HG03558 (cell line): ENCODE data around the gene PLEKHA5.

Experiments used
- ATAC-seq: cut with Tn5 transposase; IDR thresholded peaks from one replicate; pipeline ENCODE4 v1.9.1; 2021; ENCODE audit warnings: moderate number of reproducible peaks; ENCODE audit not compliant: unreplicated experiment; ENCODE audit errors: extremely low read depth

The PLEKHA5 gene

DNA sequence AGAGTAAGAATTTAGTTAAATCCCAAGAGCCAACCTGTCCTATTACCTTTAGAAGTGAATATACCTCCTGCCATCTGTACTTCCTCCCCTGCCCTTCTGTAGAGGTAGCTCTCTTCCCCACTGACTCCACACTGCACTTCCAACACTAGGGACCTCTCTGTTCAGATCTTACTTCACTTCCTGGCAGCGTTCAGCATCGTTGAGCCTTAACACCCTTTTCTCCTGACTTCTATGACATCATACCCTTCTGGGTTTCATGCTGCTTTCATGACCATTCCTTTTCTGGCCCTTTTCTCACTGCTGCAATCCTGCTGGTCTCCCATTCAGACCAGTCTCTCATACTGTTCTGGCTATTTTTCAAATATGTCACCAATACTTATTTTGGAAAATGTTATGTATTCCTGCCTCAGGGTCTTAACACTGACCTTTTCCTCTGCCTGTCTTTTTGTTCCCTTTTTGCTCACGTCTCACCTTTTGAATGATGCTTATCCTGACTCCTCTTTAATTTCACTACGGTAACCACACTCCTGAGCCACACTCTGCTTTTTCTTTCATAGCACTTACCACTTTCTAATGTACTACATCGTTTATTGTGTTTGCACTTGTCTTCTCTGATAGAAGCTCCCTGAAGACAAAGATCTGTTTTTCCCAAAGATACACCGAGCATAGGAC, 67.6 kb downstream of the PLEKHA5 start:
- no peak for ATAC-seq

DNA sequence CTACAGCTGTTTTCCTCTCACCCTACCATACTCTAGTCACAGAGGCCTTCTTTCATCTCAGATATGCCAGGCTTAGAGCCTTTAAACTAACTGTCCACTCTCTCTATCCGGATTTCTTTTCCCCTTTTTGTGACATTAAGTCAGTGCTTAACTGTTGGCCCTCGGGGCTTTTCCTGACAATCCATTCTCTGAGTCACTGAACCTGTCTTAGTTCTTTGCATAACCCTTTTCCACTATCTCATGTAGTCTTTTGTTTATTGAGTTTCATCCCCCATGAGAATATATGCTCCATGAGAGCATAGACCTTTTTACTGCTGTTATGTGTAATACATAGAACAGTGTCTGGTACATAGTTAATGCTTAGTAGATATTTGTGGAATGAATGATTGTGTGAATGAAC, 68.7 kb downstream of the PLEKHA5 start:
- ATAC-seq: no peak

DNA sequence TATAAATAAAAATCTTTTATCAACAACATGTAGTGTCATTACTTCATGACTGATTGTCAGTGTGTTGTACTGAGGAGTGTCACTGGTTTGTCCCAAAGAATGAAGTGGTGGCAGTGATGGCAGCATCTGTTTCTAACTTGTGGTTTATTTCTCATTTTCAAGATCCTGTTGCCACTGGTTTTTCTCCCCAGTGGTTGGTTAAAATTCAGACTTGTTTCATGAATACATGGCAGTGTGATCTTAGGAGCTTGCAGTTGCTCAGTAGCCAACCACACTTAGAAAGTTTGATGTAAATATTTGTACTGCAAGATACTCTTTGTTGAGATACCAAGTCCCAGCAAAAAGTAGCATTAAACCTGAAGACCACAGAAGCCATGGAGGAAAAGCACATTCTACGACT, 69.8 kb downstream of the PLEKHA5 start:
- ATAC-seq: no peak

DNA sequence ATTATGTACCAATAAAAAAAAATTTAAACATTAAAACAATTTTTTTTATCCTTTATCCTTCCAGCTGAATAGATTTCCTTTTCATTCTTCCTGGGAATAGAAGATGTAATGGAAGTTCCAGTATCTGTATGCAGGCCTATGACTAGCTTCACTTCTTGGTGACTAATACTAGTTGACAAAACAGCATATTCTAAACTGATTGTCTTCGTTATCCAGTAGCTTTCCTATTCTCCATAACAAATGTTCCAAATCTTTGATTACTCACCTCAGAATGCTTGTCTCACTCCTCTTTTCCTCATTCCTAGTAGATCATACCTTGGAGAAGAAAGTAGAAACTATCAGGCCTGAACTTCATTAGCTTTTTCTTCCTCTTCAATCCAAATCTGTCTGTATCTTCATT, 70.7 kb downstream of the PLEKHA5 start:
- no peak for ATAC-seq

DNA sequence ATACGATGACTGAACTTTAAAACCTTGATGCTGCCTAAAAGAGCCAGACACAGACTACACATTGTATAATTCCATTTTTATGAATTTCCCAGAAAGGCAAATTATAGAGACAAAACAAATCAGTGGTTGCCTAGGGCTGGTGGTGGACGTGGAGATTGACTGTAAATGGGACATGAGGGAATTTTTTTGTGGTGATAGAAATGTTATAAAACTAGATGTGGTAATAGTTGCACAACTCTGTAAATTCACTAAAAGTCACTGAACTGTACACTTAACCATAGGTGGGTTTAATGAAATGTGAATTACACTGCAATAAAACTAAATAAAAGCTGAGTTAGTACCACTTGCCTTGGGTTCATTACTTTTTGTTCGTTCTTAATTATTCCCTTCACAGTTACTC, 72.1 kb downstream of the PLEKHA5 start:
- no peak for ATAC-seq

DNA sequence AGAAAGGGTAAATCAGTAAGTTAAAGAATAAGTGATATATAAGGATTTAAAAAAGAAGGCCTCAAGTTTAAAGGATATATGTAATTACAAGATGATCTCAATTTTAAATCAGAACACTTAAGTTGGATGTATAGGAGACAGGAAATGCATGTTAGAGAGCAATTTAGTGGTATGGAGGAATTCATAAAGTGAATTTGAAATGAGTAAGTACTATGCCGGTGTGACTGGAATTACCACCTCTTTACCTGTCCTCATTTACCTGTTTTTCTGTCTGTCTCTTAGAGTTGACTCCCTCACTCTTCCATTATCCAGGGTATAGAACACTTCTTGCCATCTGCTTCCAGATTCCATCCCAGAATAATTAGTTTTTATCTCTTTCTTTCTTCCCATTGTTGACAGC, 73.5 kb downstream of the PLEKHA5 start:
- ATAC-seq: no peak

DNA sequence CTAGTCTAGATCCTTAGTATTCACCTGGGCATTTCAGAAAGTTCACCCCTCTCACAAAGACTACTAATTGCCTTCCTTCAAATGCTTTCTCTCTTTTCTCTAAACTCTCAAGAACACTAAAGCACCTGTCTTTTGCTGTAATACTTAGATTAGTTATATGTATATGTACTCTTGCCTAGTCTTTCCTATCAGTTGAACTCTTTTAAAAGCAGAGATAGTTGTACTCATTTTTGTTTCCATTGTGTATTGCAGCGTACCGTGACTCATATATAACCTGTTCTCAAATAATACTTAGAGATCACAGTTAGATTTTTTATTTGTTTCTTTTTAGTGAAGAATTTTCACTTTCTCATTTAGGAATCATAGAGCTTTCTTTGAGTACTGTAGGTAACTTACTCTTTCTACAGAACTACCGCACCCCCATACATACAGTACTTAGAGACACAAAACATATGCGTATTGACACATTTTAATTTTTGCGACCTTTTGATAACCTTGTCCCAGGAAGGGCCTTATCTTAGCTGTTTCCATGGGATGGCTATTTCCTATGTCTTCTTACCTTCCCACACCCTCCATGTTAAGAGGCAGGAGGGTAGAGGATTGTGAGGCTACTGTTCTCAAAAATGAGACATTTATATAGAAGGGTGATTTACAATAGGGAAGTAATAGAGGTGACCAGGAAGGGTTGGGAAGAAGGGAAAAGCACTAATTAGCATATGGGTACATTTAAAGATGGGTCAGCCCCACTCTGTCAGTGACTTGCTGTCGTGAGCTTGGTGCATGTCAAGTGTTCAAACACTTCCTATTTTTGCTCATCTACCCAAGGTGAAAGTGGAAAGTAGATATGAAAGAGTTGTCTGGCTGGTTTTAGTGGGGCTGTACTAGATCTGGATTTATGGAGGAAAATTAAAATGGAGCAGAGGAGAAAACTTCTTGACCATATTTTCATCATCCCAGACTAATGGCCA, 74.3 kb downstream of the PLEKHA5 start:
- ATAC-seq: no peak

DNA sequence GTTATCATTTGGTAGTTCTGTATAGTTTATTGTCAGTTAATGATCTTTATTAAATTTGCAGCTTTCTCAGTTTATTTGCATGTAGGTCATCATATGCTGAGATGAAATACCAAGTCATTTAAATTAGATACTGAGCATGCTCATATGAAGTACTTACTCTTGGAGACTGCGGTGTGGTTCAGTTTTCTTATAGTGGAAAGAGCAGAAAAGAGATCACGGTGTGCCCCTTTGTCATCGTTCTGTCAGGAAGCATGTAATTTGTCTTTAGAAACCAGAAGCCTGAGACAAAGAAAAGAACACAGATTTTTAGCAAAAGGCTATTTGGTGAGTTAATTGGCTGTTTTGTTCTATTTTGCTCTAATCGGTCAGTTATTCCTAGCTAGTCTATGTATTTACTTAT, 75.6 kb downstream of the PLEKHA5 start:
- no peak for ATAC-seq

DNA sequence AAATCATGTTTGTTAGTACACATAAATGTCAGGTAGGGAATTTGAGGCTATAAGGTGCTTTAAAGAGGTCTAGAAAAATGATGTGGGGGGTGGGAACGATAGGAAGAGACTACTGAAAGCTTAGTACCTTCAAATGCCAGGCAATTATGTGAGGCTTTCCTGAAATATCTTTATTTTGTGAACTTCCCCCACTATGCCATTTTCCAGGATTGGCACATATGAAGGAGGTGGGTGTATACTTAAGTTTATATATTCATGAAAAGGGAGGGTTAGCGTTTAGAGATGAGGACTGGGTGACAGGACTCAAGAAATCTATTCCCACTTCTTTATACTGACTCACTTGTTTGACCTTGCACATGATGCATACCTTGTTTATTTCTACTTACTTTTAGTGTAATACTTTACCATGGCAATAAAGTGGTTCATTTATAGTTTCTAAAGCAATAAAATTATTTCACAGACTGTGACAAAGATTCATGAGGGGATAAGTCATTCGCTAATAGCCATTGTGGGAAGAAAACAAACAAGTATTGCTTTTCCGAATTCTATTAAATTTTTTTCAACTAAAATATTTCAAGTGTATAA, 77.1 kb downstream of the PLEKHA5 start:
- no peak for ATAC-seq

DNA sequence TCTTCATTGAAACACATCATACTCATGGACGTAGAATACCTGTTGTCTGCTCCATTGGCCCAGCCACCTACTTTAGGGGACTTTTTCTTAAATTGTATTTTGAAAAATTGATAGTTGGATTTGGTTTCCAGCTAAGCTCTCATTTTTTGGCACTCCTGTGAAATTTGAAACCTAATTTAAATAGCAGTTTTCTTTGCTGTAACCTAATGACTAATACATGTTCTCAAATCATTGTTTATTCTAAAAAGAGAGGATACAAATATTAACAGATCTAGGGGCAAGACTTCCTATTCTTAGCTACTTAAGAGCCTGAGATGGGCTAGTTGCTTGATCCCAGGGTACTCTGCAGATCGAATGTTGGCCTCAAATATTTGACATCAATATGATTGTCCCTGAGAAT, 78.9 kb downstream of the PLEKHA5 start:
- no peak for ATAC-seq

DNA sequence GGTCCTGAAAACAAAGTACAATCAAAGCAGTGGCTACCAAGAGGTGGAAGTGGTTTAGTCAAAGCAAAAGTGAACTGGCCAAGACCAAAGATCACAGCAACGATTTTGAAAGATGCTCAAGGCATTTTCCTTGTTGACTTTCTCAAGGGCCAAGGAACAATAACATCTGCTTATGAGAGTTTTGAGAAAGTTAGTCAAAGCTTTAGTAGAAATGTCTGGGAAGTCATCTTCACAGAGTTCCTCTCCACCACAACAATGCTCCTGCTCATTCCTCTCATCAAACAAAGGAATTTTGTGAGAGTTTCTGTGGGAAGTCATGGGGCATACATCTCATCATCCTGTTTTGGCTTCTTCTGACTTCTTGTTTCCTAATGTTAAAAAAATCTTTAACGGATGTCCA, 80.1 kb downstream of the PLEKHA5 start:
- no peak for ATAC-seq

DNA sequence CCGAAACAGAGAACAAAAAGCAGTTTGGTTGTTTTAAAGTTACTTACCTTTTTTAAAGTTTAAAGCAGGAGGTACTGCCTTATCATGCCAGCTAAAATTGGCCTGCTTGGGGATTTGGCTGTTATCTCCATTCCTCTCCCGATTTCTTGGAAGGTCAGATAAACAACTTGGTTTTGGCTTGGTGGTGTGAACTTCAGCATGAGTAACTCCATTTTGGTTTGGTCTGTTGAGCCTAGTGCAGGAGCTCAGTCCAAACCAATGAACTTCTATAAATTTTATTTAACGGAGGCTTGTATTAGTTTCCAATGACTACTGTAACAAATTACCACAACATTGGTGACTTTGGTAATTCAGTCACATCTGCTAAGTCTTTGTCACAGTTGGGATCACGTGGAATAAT, 82.3 kb downstream of the PLEKHA5 start:
- no peak for ATAC-seq

DNA sequence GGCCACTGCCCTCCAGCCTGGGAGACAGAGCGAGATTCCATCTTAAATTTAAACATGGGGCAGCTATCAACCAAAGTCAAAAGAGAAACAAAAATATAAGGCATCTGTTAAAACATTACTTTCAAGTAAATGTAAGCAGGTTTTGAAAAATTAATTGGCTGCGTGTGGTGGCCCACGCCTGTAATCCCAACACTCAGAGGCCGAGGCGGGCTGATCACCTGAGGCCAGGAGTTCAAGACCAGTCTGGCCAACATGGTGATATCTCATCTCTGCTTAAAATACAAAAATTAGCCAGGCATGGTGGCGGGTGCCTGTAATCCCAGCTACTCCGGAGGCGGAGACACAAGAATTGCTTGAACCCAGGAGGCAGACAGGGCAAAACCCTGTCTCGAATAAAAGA, 82.7 kb downstream of the PLEKHA5 start:
- ATAC-seq: no peak

DNA sequence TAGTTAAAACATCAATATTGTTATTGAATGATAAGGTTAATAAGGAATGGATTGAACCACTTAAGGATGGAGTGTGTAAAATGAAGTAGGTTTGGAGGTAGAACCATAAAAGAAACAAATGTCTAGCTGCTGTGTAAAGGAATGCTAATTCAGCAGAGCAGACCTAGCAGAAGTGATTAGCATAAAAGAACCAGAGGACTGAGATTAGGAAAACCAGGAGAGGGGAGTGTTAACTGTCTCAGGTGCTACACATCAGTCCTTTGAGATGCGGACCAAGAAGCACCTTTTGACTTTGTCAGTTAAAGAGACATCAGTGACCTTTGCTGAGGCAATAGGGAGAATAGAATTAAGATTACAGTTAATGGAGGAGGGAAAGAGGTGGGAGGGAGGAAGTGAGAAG, 84.5 kb downstream of the PLEKHA5 start:
- no peak for ATAC-seq

DNA sequence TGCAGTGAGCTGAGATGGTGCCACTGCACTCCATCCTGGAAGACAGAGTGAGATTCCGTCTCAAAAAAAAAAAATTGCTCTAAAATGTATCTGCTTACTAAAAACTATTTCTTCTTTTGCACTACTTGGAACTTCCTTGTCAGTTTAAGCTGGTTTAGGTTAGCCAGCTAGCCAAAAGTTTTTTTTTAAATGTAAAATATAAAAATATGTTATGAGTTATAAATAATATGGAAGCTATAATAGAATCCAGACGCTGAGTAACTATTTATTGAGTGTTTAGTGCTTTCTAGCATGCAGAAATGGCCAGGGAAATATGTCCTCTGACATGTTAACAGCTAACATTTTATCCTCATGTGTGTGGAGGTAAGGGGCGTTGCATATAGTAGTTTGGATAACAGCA, 85.6 kb downstream of the PLEKHA5 start:
- no peak for ATAC-seq

DNA sequence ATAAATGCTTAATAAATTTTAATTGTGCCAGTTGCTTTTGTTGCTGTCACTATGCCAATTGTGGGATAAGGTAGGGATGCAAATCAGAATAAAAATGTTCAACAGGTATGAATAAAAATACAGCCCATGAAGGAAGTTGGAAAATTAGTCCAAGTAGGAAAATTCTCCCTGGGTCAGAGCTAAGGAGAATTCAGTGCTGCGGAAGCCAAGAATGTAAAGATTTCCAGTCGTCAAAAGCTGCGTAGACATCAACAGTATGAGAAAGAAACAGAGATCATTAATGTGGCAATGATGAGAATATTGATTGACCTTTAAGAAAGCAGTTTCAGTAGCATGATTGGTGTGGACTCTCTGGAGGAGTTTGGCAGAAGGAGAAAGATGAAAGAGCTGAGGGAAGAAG, 87.9 kb downstream of the PLEKHA5 start:
- no peak for ATAC-seq

DNA sequence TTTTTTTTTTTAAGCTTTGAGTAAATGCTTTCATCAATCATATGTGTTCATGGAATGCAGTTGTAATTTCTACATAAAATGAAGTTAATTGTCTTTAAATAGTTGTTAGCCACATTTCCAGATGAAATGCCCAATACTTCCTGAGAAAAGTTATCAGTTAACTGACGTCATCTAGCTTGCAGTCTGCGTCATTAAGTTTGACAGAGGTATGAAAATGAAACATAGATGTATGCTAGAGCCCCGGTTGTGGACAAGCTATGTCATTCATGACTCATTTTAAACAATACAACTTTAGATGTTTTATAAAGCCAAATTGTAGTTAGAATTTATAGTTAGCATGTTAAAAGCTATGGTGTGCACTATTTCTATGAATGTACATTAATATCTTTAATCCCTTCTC, 90.7 kb downstream of the PLEKHA5 start:
- no peak for ATAC-seq

DNA sequence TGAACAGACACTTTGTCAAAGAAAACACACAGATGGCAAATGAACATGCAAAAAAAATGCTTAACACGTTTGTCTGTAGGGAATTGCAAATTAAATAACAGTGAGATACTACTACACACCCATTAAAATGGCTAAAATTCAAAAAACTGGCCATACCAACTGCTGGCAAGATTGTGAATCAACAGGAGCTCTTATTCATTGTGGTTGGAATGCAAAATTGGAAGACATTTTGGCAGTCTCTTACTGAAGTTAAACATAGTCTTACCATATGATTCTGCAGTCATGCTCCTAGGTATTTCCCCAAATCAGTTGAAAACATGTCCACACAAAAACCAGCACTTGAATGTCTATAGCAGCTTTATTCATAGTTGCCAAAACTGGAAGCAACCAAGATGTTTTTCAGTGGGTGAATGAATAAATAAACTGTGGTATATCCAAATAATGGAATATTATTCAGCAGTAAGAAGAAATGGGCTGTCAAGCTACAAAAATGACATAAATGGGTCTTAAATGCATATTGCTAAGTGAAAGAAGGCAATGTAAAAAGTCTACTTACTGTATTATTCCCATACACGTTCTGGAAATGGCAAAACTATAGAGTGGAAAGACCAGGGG, 91.4 kb downstream of the PLEKHA5 start:
- ATAC-seq: no peak

DNA sequence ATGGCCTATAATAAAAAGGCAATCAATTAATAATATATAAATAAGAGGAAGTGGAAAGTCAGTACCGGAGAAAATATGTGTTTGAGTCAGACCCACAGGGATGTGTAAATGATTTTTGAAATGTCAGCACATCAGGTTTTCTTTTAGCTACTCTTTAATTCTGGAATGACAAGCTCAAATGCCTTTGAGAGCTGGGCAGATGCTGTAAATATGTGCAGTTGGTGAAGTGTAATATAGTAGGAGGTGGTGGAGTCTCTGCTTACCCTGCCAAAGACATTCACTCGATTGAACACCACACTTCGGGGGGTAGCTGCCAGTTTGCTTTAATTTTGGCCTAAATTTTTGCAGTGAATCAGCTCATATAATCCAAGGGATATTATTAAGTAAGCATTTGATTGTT, 93.0 kb downstream of the PLEKHA5 start:
- no peak for ATAC-seq

DNA sequence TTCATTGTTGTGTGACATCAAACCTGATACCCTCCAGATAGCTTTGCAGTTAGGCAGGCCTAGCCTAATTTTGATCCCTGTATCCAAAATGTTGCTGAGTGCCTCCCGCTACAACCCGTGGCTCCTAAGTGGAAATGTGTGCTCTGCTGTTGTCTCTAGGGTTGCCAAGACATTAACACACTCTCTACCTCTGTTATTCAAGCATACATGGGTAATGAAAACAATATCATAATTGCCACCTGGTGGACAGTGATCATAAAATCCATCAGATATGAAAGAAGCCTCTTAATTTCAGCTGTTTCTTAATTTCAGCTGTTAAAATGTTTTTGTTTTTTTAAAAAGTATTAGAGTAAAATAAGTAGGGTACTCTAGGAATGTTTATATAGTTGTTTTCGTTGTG, 93.5 kb downstream of the PLEKHA5 start:
- ATAC-seq: no peak

DNA sequence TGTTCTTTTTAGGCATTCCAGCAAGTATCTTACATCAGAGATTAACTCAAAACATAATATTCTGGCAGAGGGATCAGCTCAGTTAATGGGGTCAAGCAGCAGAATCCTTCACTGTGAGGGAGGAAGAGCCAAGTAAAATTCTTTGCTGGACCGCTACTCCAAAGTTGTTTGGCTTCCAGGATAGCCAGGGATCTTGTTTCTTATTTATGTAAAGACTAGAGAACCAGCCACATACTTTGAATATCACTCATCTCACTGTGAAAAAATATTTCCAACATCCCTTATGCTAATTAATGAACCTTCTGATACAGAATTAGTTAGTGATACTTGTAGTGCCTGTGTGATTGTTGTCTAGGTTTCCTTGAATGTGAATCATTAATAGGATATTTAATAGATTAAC, 94.2 kb downstream of the PLEKHA5 start:
- ATAC-seq: no peak
